Esophagus (tissue), 2 donors: ENCODE data around the gene TRIM8. TPM values are rescaled to one million over a fixed set of nuclear protein-coding genes. Genes with fewer than 3 reads are reported as not detected.

Experiments used
- H3K27ac ChIP-seq, 2 donors: one replicate each; pipeline ENCODE4 v1.5.1; 2013; ENCODE audit warnings: low read depth in 2 of 2, mild to moderate bottlenecking in 2 of 2, inconsistent platforms in 1 of 2, low read length in 1 of 2, moderate library complexity in 1 of 2
- H3K27me3 ChIP-seq, 2 donors: one replicate each; pipeline ENCODE4 v1.6.1; 2013; ENCODE audit warnings: low read length in 2 of 2, control low read depth in 1 of 2, mild to moderate bottlenecking in 1 of 2; ENCODE audit not compliant: insufficient read depth in 2 of 2, control insufficient read depth in 1 of 2
- H3K36me3 ChIP-seq, 2 donors: one replicate each; pipeline ENCODE4 v1.6.1; 2013; ENCODE audit warnings: low read length in 1 of 2; ENCODE audit not compliant: control insufficient read depth in 2 of 2, insufficient read depth in 2 of 2
- H3K4me1 ChIP-seq, 2 donors: one replicate each; pipeline ENCODE4 v1.6.1; 2013; ENCODE audit warnings: low read length in 1 of 2; ENCODE audit not compliant: control insufficient read depth in 2 of 2, insufficient read depth in 2 of 2
- H3K4me3 ChIP-seq, 2 donors: one replicate each; pipeline ENCODE4 v1.5.1; 2013; ENCODE audit warnings: low read length in 2 of 2, mild to moderate bottlenecking in 2 of 2, low read depth in 1 of 2, moderate library complexity in 1 of 2
- H3K9me3 ChIP-seq, 2 donors: one replicate each; pipeline ENCODE4 v1.6.1; 2013; ENCODE audit warnings: mild to moderate bottlenecking in 2 of 2, low read depth in 1 of 2, low read length in 1 of 2, moderate library complexity in 1 of 2; ENCODE audit not compliant: control insufficient read depth in 2 of 2, insufficient read depth in 1 of 2
- WGBS, 2 donors: extraction: QIAGEN DNeasy Blood & Tissue Kit; methylation state at CpG; one replicate each; pipeline ENCODE4 v1.1.7; 2013; 5-methylcytosine and 5-hydroxymethylcytosine counted together
- polyA plus RNA-seq, 2 donors: library from polyadenylated mRNA; stranded (reverse); fragments of 200-250 nt; gene quantifications; one replicate each; pipeline ENCODE4 v1.2.3, GENCODE V29; 2013
- donor health status: healthy with polysubstance abuse.
- donor health status: Bipolar disorder and iron deficiency.

The TRIM8 gene
- polyA plus RNA-seq, 2 donors = 26.4 to 33.3 TPM

- H3K4me1 ChIP-seq = peaks cover 3 to 4% of the 10 kb centered on the region in 2 donors
- no peaks in the 10 kb centered on the region for H3K27me3 ChIP-seq
- no peaks in the 10 kb centered on the region for H3K9me3 ChIP-seq
- 67 to 75% methylated on average over 13 of the region's 13 CpGs for WGBS, 2 donors
- H3K4me3 ChIP-seq = no peak overlapping the region
- peaks cover 4 to 15% of the 10 kb centered on the region in 2 donors for H3K36me3 ChIP-seq
- peak overlapping the region in 1 of 2 donors; percentile 34 for H3K27ac ChIP-seq
Measured at GRCh38 chr10:102621443-102622325, 22.6 kb upstream of the TRIM8 start.

GRCh38 chr10:102624094-102624493 lies 20.2 kb upstream of the TRIM8 start:
- H3K4me3 ChIP-seq = no peak overlapping the region
- H3K27ac ChIP-seq = no peak overlapping the region
- no peaks in the 10 kb centered on the region for H3K9me3 ChIP-seq
- no peaks in the 10 kb centered on the region for H3K27me3 ChIP-seq
- H3K36me3 ChIP-seq = peaks cover 0 to 2% of the 10 kb centered on the region in 2 donors
- 86 to 89% methylated on average over 3 of the region's 3 CpGs for WGBS, 2 donors
- H3K4me1 ChIP-seq = peaks cover 5 to 13% of the 10 kb centered on the region in 2 donors

- no peaks in the 10 kb centered on the region for H3K27me3 ChIP-seq
- WGBS, 2 donors = 69 to 76% methylated on average over 12 of the region's 12 CpGs
- H3K27ac ChIP-seq = peak overlapping the region in 1 of 2 donors; percentile 23
- H3K9me3 ChIP-seq = no peaks in the 10 kb centered on the region
- H3K36me3 ChIP-seq = peaks cover 0 to 2% of the 10 kb centered on the region in 2 donors
- H3K4me1 ChIP-seq = peaks cover 5 to 13% of the 10 kb centered on the region in 2 donors
- no peak overlapping the region for H3K4me3 ChIP-seq
Measured at GRCh38 chr10:102624751-102625645, 19.3 kb upstream of the TRIM8 start.

GRCh38 chr10:102626026-102626685 lies 18.1 kb upstream of the TRIM8 start:
- Histone ChIP-seq H3K27ac (peak overlapping the region in 1 of 2 donors; percentile 24), H3K4me1 (peaks cover 4 to 13% of the 10 kb centered on the region in 2 donors), H3K4me3 (no peak overlapping the region), H3K9me3 (no peaks in the 10 kb centered on the region), H3K27me3 (no peaks in the 10 kb centered on the region), H3K36me3 (peaks cover 0 to 4% of the 10 kb centered on the region in 2 donors)
- WGBS, 2 donors = 83 to 84% methylated on average over 10 of the region's 10 CpGs

- Histone ChIP-seq H3K36me3 (peaks cover 0 to 12% of the 10 kb centered on the region in 2 donors), H3K27me3 (no peaks in the 10 kb centered on the region), H3K4me1 (peaks cover 3 to 13% of the 10 kb centered on the region in 2 donors), H3K27ac (peak overlapping the region; percentile 83 to 84), H3K9me3 (no peaks in the 10 kb centered on the region), H3K4me3 (no peak overlapping the region)
- 42 to 65% methylated on average over 12 of the region's 12 CpGs for WGBS, 2 donors
Measured at GRCh38 chr10:102627291-102627735, 17.0 kb upstream of the TRIM8 start.

GRCh38 chr10:102627736-102628293 lies 16.5 kb upstream of the TRIM8 start:
- H3K27ac ChIP-seq = peak overlapping the region; percentile 83 to 84
- H3K4me3 ChIP-seq = no peak overlapping the region
- H3K27me3 ChIP-seq = no peaks in the 10 kb centered on the region
- WGBS, 2 donors = 44 to 61% methylated on average over 9 of the region's 9 CpGs
- no peaks in the 10 kb centered on the region for H3K9me3 ChIP-seq
- H3K4me1 ChIP-seq = peaks cover 3 to 13% of the 10 kb centered on the region in 2 donors
- peaks cover 0 to 12% of the 10 kb centered on the region in 2 donors for H3K36me3 ChIP-seq

- Histone ChIP-seq H3K4me1 (peaks cover 3 to 13% of the 10 kb centered on the region in 2 donors), H3K36me3 (peaks cover 0 to 12% of the 10 kb centered on the region in 2 donors), H3K27ac (peak overlapping the region; percentile 83 to 84), H3K9me3 (no peaks in the 10 kb centered on the region), H3K4me3 (no peak overlapping the region), H3K27me3 (no peaks in the 10 kb centered on the region)
- WGBS, 2 donors = 61 to 70% methylated on average over 11 of the region's 11 CpGs
Measured at GRCh38 chr10:102628451-102628911, 15.8 kb upstream of the TRIM8 start.

- 78 to 79% methylated on average over 22 of the region's 22 CpGs for WGBS, 2 donors
- Histone ChIP-seq H3K27ac (peak overlapping the region in 1 of 2 donors; percentile 14), H3K36me3 (peaks cover 0 to 12% of the 10 kb centered on the region in 2 donors), H3K27me3 (no peaks in the 10 kb centered on the region), H3K4me1 (peaks cover 5 to 16% of the 10 kb centered on the region in 2 donors), H3K9me3 (no peaks in the 10 kb centered on the region), H3K4me3 (no peak overlapping the region)
Measured at GRCh38 chr10:102629661-102630614, 14.3 kb upstream of the TRIM8 start.
